ENCODE measurements around the gene FMN1.
"Not testable (repeated sequence)": the region's sequence is repeated elsewhere in the genome, so short reads cannot be mapped to it uniquely, and the experiment has no call there.

FMN1 gene

GRCh38 chr15:33076937-33077336 lies 117.6 kb downstream of the FMN1 start:
- TF ChIP-seq, protein P1, sequence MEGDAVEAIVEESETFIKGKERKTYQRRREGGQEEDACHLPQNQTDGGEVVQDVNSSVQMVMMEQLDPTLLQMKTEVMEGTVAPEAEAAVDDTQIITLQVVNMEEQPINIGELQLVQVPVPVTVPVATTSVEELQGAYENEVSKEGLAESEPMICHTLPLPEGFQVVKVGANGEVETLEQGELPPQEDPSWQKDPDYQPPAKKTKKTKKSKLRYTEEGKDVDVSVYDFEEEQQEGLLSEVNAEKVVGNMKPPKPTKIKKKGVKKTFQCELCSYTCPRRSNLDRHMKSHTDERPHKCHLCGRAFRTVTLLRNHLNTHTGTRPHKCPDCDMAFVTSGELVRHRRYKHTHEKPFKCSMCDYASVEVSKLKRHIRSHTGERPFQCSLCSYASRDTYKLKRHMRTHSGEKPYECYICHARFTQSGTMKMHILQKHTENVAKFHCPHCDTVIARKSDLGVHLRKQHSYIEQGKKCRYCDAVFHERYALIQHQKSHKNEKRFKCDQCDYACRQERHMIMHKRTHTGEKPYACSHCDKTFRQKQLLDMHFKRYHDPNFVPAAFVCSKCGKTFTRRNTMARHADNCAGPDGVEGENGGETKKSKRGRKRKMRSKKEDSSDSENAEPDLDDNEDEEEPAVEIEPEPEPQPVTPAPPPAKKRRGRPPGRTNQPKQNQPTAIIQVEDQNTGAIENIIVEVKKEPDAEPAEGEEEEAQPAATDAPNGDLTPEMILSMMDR (IDR thresholded peaks at IDR 0.05; ENCODE audit: low read depth, low read length) = no peak
- H3K36me3 ChIP-seq = no peaks in the 10 kb centered on the region
- no peaks in the 10 kb centered on the region for H3K27me3 ChIP-seq (ENCODE audit: insufficient read depth, low read depth, severe bottlenecking)
- no peak for DNase-seq
- no peak overlapping the region for H3K27ac ChIP-seq
- no peaks in the 10 kb centered on the region for H3K9me3 ChIP-seq (ENCODE audit: severe bottlenecking)
- no peak overlapping the region for H3K4me3 ChIP-seq (ENCODE audit: low read depth, low read length)

GRCh38 chr15:33074942-33075341 lies 119.6 kb downstream of the FMN1 start:
- Histone ChIP-seq H3K36me3 (no peaks in the 10 kb centered on the region), H3K27me3 (ENCODE audit: insufficient read depth, low read depth, severe bottlenecking) (no peaks in the 10 kb centered on the region), H3K27ac (no peak overlapping the region), H3K9me3 (ENCODE audit: severe bottlenecking) (no peaks in the 10 kb centered on the region), H3K4me3 (ENCODE audit: low read depth, low read length) (no peak overlapping the region)
- DNase-seq = no peak
- TF ChIP-seq, protein P1 (IDR thresholded peaks at IDR 0.05; ENCODE audit: low read depth, low read length) = 0 out of 2 replicates have a peak, but pooled peaks have one; percentile 5

DNA sequence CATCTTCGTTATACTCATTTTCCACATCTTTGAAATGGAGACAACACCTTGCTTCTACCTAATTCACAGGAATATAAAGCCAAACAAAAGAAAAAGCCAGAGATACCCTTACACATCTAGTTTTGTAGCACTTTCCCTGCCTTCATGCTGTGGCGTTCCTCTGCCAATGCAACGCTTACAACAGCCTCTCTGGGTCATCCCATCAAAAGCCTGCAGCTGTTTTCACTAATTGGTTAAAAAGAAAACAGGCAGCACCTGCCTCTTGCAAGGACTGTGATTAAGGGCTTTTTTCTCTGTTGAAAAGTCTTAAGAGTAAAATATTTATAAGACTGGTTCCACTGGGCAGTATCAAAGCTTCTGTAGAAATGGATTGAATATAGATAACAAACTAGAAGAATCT lies 120.3 kb downstream of the FMN1 start:
- DNase-seq = no peak
- no peak overlapping the region for H3K4me3 ChIP-seq (ENCODE audit: low read depth, low read length)
- H3K27ac ChIP-seq = no peak overlapping the region
- TF ChIP-seq, protein P1 (IDR thresholded peaks at IDR 0.05; ENCODE audit: low read depth, low read length) = no peak
- H3K27me3 ChIP-seq (ENCODE audit: insufficient read depth, low read depth, severe bottlenecking) = no peaks in the 10 kb centered on the region
- no peaks in the 10 kb centered on the region for H3K36me3 ChIP-seq
- H3K9me3 ChIP-seq (ENCODE audit: severe bottlenecking) = no peaks in the 10 kb centered on the region

GRCh38 chr15:33071451-33071850 lies 123.1 kb downstream of the FMN1 start:
- H3K36me3 ChIP-seq = no peaks in the 10 kb centered on the region

DNA sequence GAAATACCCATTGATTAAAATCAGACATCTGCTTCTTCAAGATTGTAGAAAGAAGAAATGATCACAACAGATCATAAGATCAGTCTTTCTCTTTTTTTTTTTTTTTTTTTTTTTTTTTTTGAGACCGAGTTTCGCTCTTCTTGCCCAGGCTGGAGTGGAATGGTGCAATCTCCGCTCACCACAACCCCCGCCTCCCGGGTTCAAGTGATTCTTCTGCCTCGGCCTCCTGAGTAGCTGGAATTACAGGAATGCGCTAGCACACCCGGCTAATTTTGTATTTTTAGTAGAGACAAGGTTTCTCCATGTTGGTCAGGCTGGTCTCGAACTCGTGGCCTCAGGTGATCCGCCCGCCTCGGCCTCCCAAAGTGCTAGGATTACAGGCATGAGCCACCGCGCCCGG lies 124.6 kb downstream of the FMN1 start:
- H3K27me3 ChIP-seq (ENCODE audit: insufficient read depth, low read depth, severe bottlenecking); H3K4me3 ChIP-seq (ENCODE audit: low read depth, low read length); DNase-seq; H3K36me3 ChIP-seq; H3K27ac ChIP-seq; H3K9me3 ChIP-seq (ENCODE audit: severe bottlenecking): not testable (repeated sequence)

More at GRCh38 chr15:33071451-33071850, 123.1 kb downstream of the FMN1 start:
- Histone ChIP-seq H3K27ac (no peak overlapping the region), H3K4me3 (ENCODE audit: low read depth, low read length) (no peak overlapping the region), H3K27me3 (ENCODE audit: insufficient read depth, low read depth, severe bottlenecking) (no peaks in the 10 kb centered on the region), H3K9me3 (ENCODE audit: severe bottlenecking) (no peaks in the 10 kb centered on the region)
- TF ChIP-seq, protein P1 (IDR thresholded peaks at IDR 0.05; ENCODE audit: low read depth, low read length) = no peak
- DNase-seq = no peak

DNA sequence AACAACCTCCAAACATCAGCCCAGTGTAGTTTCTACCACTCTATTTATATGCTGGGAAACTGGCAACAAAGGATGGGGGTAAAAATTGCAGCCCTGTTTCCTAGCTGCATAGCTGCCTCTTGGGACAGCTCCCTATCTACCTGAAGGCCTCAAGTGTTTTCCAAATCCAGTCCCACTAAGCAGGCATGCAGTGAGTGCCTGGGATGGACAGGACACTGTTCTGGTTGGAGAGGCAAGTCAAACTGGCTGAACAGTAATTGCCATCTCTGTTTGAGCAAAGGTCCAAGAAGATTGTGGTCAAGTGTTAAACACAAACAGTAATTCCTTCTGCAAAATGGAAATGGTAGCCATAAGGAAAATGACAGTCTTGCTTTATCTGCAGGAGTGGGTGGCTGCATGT lies 125.4 kb downstream of the FMN1 start:
- TF ChIP-seq, protein P1 (IDR thresholded peaks at IDR 0.05; ENCODE audit: low read depth, low read length) = no peak
- H3K9me3 ChIP-seq (ENCODE audit: severe bottlenecking) = no peaks in the 10 kb centered on the region
- no peak overlapping the region for H3K27ac ChIP-seq

More for the DNA sequence above, 125.4 kb downstream of the FMN1 start:
- Histone ChIP-seq H3K4me3 (ENCODE audit: low read depth, low read length) (no peak overlapping the region), H3K36me3 (no peaks in the 10 kb centered on the region; the same call in 1 of the 2 replicates), H3K27me3 (ENCODE audit: insufficient read depth, low read depth, severe bottlenecking) (no peaks in the 10 kb centered on the region)
- no peak for DNase-seq

Data from WERI-Rb-1 (cell line).